Skeletal muscle satellite cell (primary cell): ENCODE measurements around the gene DKKL1. TPM values are rescaled to one million over a fixed set of nuclear protein-coding genes. Genes with fewer than 3 reads are reported as not detected.
"Not testable (repeated sequence)": the region's sequence is repeated elsewhere in the genome, so short reads cannot be mapped to it uniquely, and the experiment has no call there.

Source experiments
- H3K27me3 ChIP-seq: 2 replicates; pipeline ENCODE4 v1.7.0; 2013; ENCODE audit warnings: low read length; ENCODE audit not compliant: control insufficient read depth, insufficient read depth
- H3K36me3 ChIP-seq: 2 replicates; pipeline ENCODE4 v1.7.0; 2013; ENCODE audit warnings: mild to moderate bottlenecking, control low read depth, low read length; ENCODE audit not compliant: insufficient read depth
- H3K4me1 ChIP-seq: 2 replicates; pipeline ENCODE4 v1.7.0; 2013; ENCODE audit warnings: low read length; ENCODE audit not compliant: control insufficient read depth, insufficient read depth
- H3K4me2 ChIP-seq: 2 replicates; pipeline ENCODE4 v1.7.0; 2013; ENCODE audit warnings: mild to moderate bottlenecking, low read length
- H3K4me3 ChIP-seq: 2 replicates; pipeline ENCODE4 v1.7.0; 2013; ENCODE audit warnings: low read length
- H3K9ac ChIP-seq: 2 replicates; pipeline ENCODE4 v1.7.0; 2013; ENCODE audit warnings: mild to moderate bottlenecking, low read depth, low read length, moderate library complexity
- H3K9me3 ChIP-seq: replicated peaks from 2 replicates; pipeline ENCODE4 v1.7.0; 2013; ENCODE audit warnings: mild to moderate bottlenecking, control low read depth, low read length
- total RNA-seq: library from RNA; depleted of rRNA; stranded (reverse); fragments of >200 nt; gene quantifications from 2 replicates; pipeline ENCODE4 v1.2.3, GENCODE V29; 2012; rRNA removed

The DKKL1 gene
- 0.25 TPM in 1 of 2 replicates, not detected in the other for total RNA-seq

GRCh38 chr19:49363268-49364082 lies at the start of gene DKKL1:
Gene DKKL1 (plus strand): TSS chr19:49363877. CDS start chr19:49363999, 122 bp downstream.
- Histone ChIP-seq H3K4me2 (peak within 1 kb of the TSS; percentile 91), H3K9ac (peak within 1 kb of the TSS; percentile 92), H3K27me3 (no peaks in the 10 kb centered on the region)

GRCh38 chr19:49315111-49315510 lies 48.6 kb upstream of the DKKL1 start:
- Histone ChIP-seq H3K9me3 (no peaks in the 10 kb centered on the region), H3K4me2 (no peak overlapping the region), H3K36me3 (no peaks in the 10 kb centered on the region), H3K27me3 (no peaks in the 10 kb centered on the region), H3K4me1 (no peaks in the 10 kb centered on the region), H3K9ac (no peak overlapping the region), H3K4me3 (no peak overlapping the region)

More at GRCh38 chr19:49363268-49364082, at the start of gene DKKL1:
- peaks cover 5% of the 10 kb centered on the region for H3K36me3 ChIP-seq
- peak within 1 kb of the TSS; percentile 89 for H3K4me3 ChIP-seq
- no peaks in the 10 kb centered on the region for H3K9me3 ChIP-seq
- H3K4me1 ChIP-seq = peaks cover 8% of the 10 kb centered on the region

GRCh38 chr19:49316284-49316683 lies 47.4 kb upstream of the DKKL1 start:
- Histone ChIP-seq H3K4me1 (no peaks in the 10 kb centered on the region), H3K27me3 (no peaks in the 10 kb centered on the region), H3K4me2 (no peak overlapping the region), H3K4me3 (no peak overlapping the region), H3K9me3 (no peaks in the 10 kb centered on the region), H3K9ac (no peak overlapping the region), H3K36me3 (no peaks in the 10 kb centered on the region)

- Histone ChIP-seq H3K36me3 (no peaks in the 10 kb centered on the region), H3K4me1 (no peaks in the 10 kb centered on the region), H3K4me2 (no peak overlapping the region), H3K9me3 (no peaks in the 10 kb centered on the region), H3K4me3 (no peak overlapping the region), H3K27me3 (no peaks in the 10 kb centered on the region), H3K9ac (no peak overlapping the region)
Measured at GRCh38 chr19:49318296-49318695, 45.4 kb upstream of the DKKL1 start.

GRCh38 chr19:49324801-49325576 lies 38.7 kb upstream of the DKKL1 start, which contains the start of gene SLC6A16:
Gene SLC6A16 (minus strand): TSS chr19:49325191. CDS start chr19:49311347, 13,844 bp downstream.
- H3K36me3 ChIP-seq = no peaks in the 10 kb centered on the region
- no peak within 1 kb of the TSS for H3K4me2 ChIP-seq
- H3K4me1 ChIP-seq = no peaks in the 10 kb centered on the region
- H3K4me3 ChIP-seq = no peak within 1 kb of the TSS
- H3K9me3 ChIP-seq = no peaks in the 10 kb centered on the region
- H3K27me3 ChIP-seq = no peaks in the 10 kb centered on the region
- no peak within 1 kb of the TSS for H3K9ac ChIP-seq

- H3K27me3 ChIP-seq, H3K9me3 ChIP-seq, H3K9ac ChIP-seq, H3K4me2 ChIP-seq, H3K4me1 ChIP-seq, H3K4me3 ChIP-seq, H3K36me3 ChIP-seq: not testable (repeated sequence)
Measured at GRCh38 chr19:49325756-49326155, 37.9 kb upstream of the DKKL1 start.

- Histone ChIP-seq H3K9ac (no peak overlapping the region), H3K4me1 (no peaks in the 10 kb centered on the region)
Measured at GRCh38 chr19:49326165-49326704, 37.4 kb upstream of the DKKL1 start.

GRCh38 chr19:49327878-49328544 lies 35.7 kb upstream of the DKKL1 start:
- Histone ChIP-seq H3K4me1 (no peaks in the 10 kb centered on the region), H3K9ac (no peak overlapping the region)

More at GRCh38 chr19:49326165-49326704, 37.4 kb upstream of the DKKL1 start:
- no peak overlapping the region for H3K4me3 ChIP-seq
- no peaks in the 10 kb centered on the region for H3K9me3 ChIP-seq
- H3K27me3 ChIP-seq = no peaks in the 10 kb centered on the region
- H3K4me2 ChIP-seq = no peak overlapping the region
- no peaks in the 10 kb centered on the region for H3K36me3 ChIP-seq

GRCh38 chr19:49328741-49329140 lies 34.9 kb upstream of the DKKL1 start:
- Histone ChIP-seq H3K4me1 (no peaks in the 10 kb centered on the region), H3K27me3 (no peaks in the 10 kb centered on the region), H3K4me2 (no peak overlapping the region), H3K9ac (no peak overlapping the region), H3K4me3 (no peak overlapping the region), H3K9me3 (no peaks in the 10 kb centered on the region), H3K36me3 (no peaks in the 10 kb centered on the region)

More at GRCh38 chr19:49327878-49328544, 35.7 kb upstream of the DKKL1 start:
- H3K27me3 ChIP-seq = no peaks in the 10 kb centered on the region
- no peaks in the 10 kb centered on the region for H3K9me3 ChIP-seq
- no peak overlapping the region for H3K4me2 ChIP-seq
- no peak overlapping the region for H3K4me3 ChIP-seq
- H3K36me3 ChIP-seq = no peaks in the 10 kb centered on the region

- H3K4me3 ChIP-seq, H3K9ac ChIP-seq, H3K4me1 ChIP-seq, H3K9me3 ChIP-seq, H3K27me3 ChIP-seq, H3K36me3 ChIP-seq, H3K4me2 ChIP-seq: not testable (repeated sequence)
Measured at GRCh38 chr19:49331187-49331586, 32.5 kb upstream of the DKKL1 start.

- H3K4me2 ChIP-seq = no peak overlapping the region
- no peaks in the 10 kb centered on the region for H3K9me3 ChIP-seq
- H3K4me3 ChIP-seq = no peak overlapping the region
- no peak overlapping the region for H3K9ac ChIP-seq
- H3K27me3 ChIP-seq = no peaks in the 10 kb centered on the region
- no peaks in the 10 kb centered on the region for H3K36me3 ChIP-seq
- H3K4me1 ChIP-seq = no peaks in the 10 kb centered on the region
Measured at GRCh38 chr19:49331616-49332055, 32.0 kb upstream of the DKKL1 start.
